NCI-H82 (cell line): ENCODE results near the gene SS18L1.

Experiments used
- DNase-seq: peaks from one replicate; lab custom pipeline; 2025; lab: John Stamatoyannopoulos, UW

Gene SS18L1

GRCh38 chr20:62195736-62196135 is 52.2 kb downstream of the SS18L1 start:
- DNase-seq: no peak

- DNase-seq: no peak
Measured at GRCh38 chr20:62196286-62196685, 52.7 kb downstream of the SS18L1 start.

GRCh38 chr20:62197311-62197710 is 53.7 kb downstream of the SS18L1 start:
- no peak for DNase-seq

GRCh38 chr20:62197801-62198200 is 54.2 kb downstream of the SS18L1 start:
- no peak for DNase-seq

GRCh38 chr20:62198496-62198895 is 54.9 kb downstream of the SS18L1 start:
- DNase-seq: no peak

GRCh38 chr20:62198931-62199330 is 55.4 kb downstream of the SS18L1 start:
- no peak for DNase-seq

GRCh38 chr20:62200491-62201172 is 57.1 kb downstream of the SS18L1 start:
- DNase-seq: no peak

GRCh38 chr20:62201173-62202082 is 57.9 kb downstream of the SS18L1 start:
- no peak for DNase-seq

- DNase-seq: no peak
Measured at GRCh38 chr20:62202083-62202395, 58.5 kb downstream of the SS18L1 start.

GRCh38 chr20:62202676-62203377 is 59.3 kb downstream of the SS18L1 start:
- no peak for DNase-seq

- DNase-seq: peak; percentile 67
Measured at GRCh38 chr20:62203378-62204030, 59.9 kb downstream of the SS18L1 start.

- DNase-seq: no peak
Measured at GRCh38 chr20:62205618-62206387, 62.2 kb downstream of the SS18L1 start.

GRCh38 chr20:62206388-62206775 is 62.8 kb downstream of the SS18L1 start:
- DNase-seq: no peak

GRCh38 chr20:62208061-62208794 is 64.7 kb downstream of the SS18L1 start:
- DNase-seq: no peak

- DNase-seq: peak; percentile 62
Measured at GRCh38 chr20:62208795-62209755, 65.5 kb downstream of the SS18L1 start.

GRCh38 chr20:62209850-62210495 is 66.4 kb downstream of the SS18L1 start:
- DNase-seq: no peak

GRCh38 chr20:62210496-62210855 is 66.9 kb downstream of the SS18L1 start:
- no peak for DNase-seq

GRCh38 chr20:62211216-62211615 is 67.6 kb downstream of the SS18L1 start:
- no peak for DNase-seq

GRCh38 chr20:62211769-62212288 is 68.3 kb downstream of the SS18L1 start:
- DNase-seq: no peak
